ENCODE results near the gene FBXL20. TPM values are rescaled to one million over a fixed set of nuclear protein-coding genes. Genes with fewer than 3 reads are reported as not detected.
"Not testable (repeated sequence)": the region's sequence is repeated elsewhere in the genome, so short reads cannot be mapped to it uniquely, and the experiment has no call there.

The FBXL20 gene
- total RNA-seq, 1 experiment from 2014 or later, result 20.2 TPM

DNA sequence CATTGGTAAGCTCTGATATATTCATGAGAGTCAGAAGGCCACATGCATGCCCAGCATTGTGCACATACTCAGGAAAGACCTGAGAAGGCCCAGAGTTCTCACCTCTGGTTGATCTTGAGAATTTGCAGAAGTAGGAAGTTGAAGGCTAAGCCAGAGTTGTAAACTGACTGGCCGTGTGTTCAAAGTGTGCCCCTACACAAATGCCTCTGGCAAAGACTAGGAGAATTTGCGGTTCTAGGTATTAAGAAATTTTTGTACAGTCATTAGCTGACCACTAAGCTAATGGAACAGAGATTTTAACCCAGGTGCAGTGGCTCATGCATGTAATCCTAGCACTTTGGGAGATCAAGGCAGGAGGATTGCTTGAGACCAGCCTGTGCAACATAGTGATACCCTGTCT is 25.0 kb downstream of the FBXL20 start:
- TF ChIP-seq CTCF (conservative IDR thresholded peaks at IDR 0.05) (no peak), EZH2 (IDR thresholded peaks at IDR 0.05; ENCODE audit: low read depth) (no peak)
- Histone ChIP-seq H3K27me3 (ENCODE audit: insufficient read depth, low read depth) (no peaks in the 10 kb centered on the region), H4K20me1 (ENCODE audit: insufficient read depth) (peaks cover 11% of the 10 kb centered on the region), H3K79me2 (ENCODE audit: low read depth) (no peaks in the 10 kb centered on the region), H3K9me3 (ENCODE audit: insufficient read depth, low read depth) (no peaks in the 10 kb centered on the region), H3K36me3 (ENCODE audit: low read depth) (no peaks in the 10 kb centered on the region), H3K4me3 (no peak overlapping the region), H3K4me2 (no peak overlapping the region), H3K4me1 (replicated peaks; ENCODE audit: insufficient read depth) (no peaks in the 10 kb centered on the region), H3F3A (ENCODE audit: insufficient read depth, low read depth) (no peaks in the 10 kb centered on the region), H3K9me2 (ENCODE audit: insufficient read depth) (no peaks in the 10 kb centered on the region), H2AFZ (no peak overlapping the region), H3K27ac (no peak overlapping the region)
- ChIA-PET CTCF (no interaction called here), POLR2A (ENCODE audit: unreplicated experiment) (no interaction called here)
- no TSS peak for BruUV-seq (replicated peaks)
- DNase-seq, result no peak
- intact Hi-C loops (cut with micrococcal nuclease; ENCODE audit: unreplicated experiment), result no loop called here

GRCh38 chr17:39367805-39368204 is 33.6 kb downstream of the FBXL20 start:
- H2AFZ ChIP-seq; H3K27me3 ChIP-seq (ENCODE audit: insufficient read depth, low read depth); H3K79me2 ChIP-seq (ENCODE audit: low read depth); CTCF ChIA-PET; H3K27ac ChIP-seq; H3K4me2 ChIP-seq; BruUV-seq (replicated peaks); H3K9me3 ChIP-seq (ENCODE audit: insufficient read depth, low read depth); H3K36me3 ChIP-seq (ENCODE audit: low read depth); H3F3A ChIP-seq (ENCODE audit: insufficient read depth, low read depth); H3K4me1 ChIP-seq (replicated peaks; ENCODE audit: insufficient read depth); H4K20me1 ChIP-seq (ENCODE audit: insufficient read depth); H3K9me2 ChIP-seq (ENCODE audit: insufficient read depth); DNase-seq; H3K4me3 ChIP-seq; intact Hi-C loops (cut with micrococcal nuclease; ENCODE audit: unreplicated experiment): not testable (repeated sequence)
- POLR2A ChIA-PET (ENCODE audit: unreplicated experiment), result interaction anchor here (0.7 kb wide), 1 partner anchor 505 kb away, joined by 11 read pairs; no protein-coding TSS in a partner anchor

- Histone ChIP-seq H3K27me3 (ENCODE audit: insufficient read depth, low read depth) (no peaks in the 10 kb centered on the region), H3K4me2 (no peak overlapping the region), H3K9me2 (ENCODE audit: insufficient read depth) (no peaks in the 10 kb centered on the region), H3K4me1 (replicated peaks; ENCODE audit: insufficient read depth) (no peaks in the 10 kb centered on the region), H3K9me3 (ENCODE audit: insufficient read depth, low read depth) (no peaks in the 10 kb centered on the region), H4K20me1 (ENCODE audit: insufficient read depth) (no peaks in the 10 kb centered on the region; the same call in none of the 2 replicates), H3K79me2 (ENCODE audit: low read depth) (no peaks in the 10 kb centered on the region), H3K36me3 (ENCODE audit: low read depth) (no peaks in the 10 kb centered on the region), H3K27ac (no peak overlapping the region), H3K4me3 (no peak overlapping the region), H3F3A (ENCODE audit: insufficient read depth, low read depth) (peaks cover 5% of the 10 kb centered on the region; the same call in 1 of the 2 replicates), H2AFZ (no peak overlapping the region)
- no TSS peak for BruUV-seq (replicated peaks)
- CTCF ChIA-PET, result no interaction called here
- POLR2A ChIA-PET (ENCODE audit: unreplicated experiment), result no interaction called here
- TF ChIP-seq CTCF (conservative IDR thresholded peaks at IDR 0.05) (no peak), EZH2 (IDR thresholded peaks at IDR 0.05; ENCODE audit: low read depth) (no peak)
- intact Hi-C loops (cut with micrococcal nuclease; ENCODE audit: unreplicated experiment), result no loop called here
- DNase-seq, result no peak
These were observed 35.6 kb downstream of the FBXL20 start for GRCh38 chr17:39365872-39366271.

DNA sequence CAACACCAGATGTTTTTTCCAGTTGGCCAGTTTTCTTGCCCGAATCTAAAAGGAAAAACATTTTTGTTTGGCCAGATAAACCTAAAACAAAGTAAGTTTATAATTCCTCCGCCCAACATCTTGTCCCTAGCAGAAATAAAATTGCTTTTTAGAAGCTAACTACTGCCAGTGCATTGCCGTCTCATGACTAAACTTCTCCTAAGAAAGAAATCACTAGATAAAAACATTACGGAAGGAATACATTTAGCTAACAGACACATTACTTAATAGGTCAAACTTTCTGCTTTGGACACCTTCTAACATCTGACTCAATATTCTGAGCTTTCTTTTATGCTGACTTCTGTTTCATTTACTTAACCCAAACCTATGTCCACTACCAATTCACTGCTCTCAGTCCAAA is 36.2 kb downstream of the FBXL20 start:
- H3K27ac ChIP-seq, result no peak overlapping the region; the same call in 1 of the 2 replicates
- BruUV-seq (replicated peaks), result no TSS peak
- H3K79me2 ChIP-seq (ENCODE audit: low read depth), result no peaks in the 10 kb centered on the region
- H3K9me2 ChIP-seq (ENCODE audit: insufficient read depth), result no peaks in the 10 kb centered on the region
- no peaks in the 10 kb centered on the region for H3K4me1 ChIP-seq (replicated peaks; ENCODE audit: insufficient read depth)
- no peak overlapping the region for H3K4me2 ChIP-seq
- DNase-seq, result no peak
- no peaks in the 10 kb centered on the region for H3K36me3 ChIP-seq (ENCODE audit: low read depth)
- H3F3A ChIP-seq (ENCODE audit: insufficient read depth, low read depth), result peaks cover 5% of the 10 kb centered on the region; the same call in 1 of the 2 replicates
- ChIA-PET POLR2A (ENCODE audit: unreplicated experiment) (no interaction called here), CTCF (no interaction called here)
- intact Hi-C loops (cut with micrococcal nuclease; ENCODE audit: unreplicated experiment), result no loop called here
- no peak overlapping the region for H2AFZ ChIP-seq
- H4K20me1 ChIP-seq (ENCODE audit: insufficient read depth), result no peaks in the 10 kb centered on the region; the same call in none of the 2 replicates
- no peaks in the 10 kb centered on the region for H3K27me3 ChIP-seq (ENCODE audit: insufficient read depth, low read depth)
- no peak for TF ChIP-seq CTCF (conservative IDR thresholded peaks at IDR 0.05)
- no peak for TF ChIP-seq EZH2 (IDR thresholded peaks at IDR 0.05; ENCODE audit: low read depth)
- H3K9me3 ChIP-seq (ENCODE audit: insufficient read depth, low read depth), result no peaks in the 10 kb centered on the region
- H3K4me3 ChIP-seq, result no peak overlapping the region
